Liver (tissue), 9 donors: Measurements from ENCODE around the gene CSRP1. TPM values are rescaled to one million over a fixed set of nuclear protein-coding genes. Genes with fewer than 3 reads are reported as not detected.

Source experiments
- DNase-seq: peaks from one replicate; pipeline ENCODE4 v3.0.0-alpha.2; 2017; ENCODE audit warnings: low spot score
- H3K27ac ChIP-seq, 2 donors: one replicate each; pipeline ENCODE4 v1.7.0; 2013; ENCODE audit warnings: inconsistent platforms in 2 of 2, low read length in 2 of 2, control low read depth in 1 of 2, low read depth in 1 of 2, mild to moderate bottlenecking in 1 of 2
- H3K27me3 ChIP-seq, 4 donors: one replicate each; pipeline versions ENCODE4 v1.6.1 to v1.7.0; 2013; ENCODE audit warnings: low read length in 3 of 4, inconsistent platforms in 1 of 4, mild to moderate bottlenecking in 1 of 4, moderate library complexity in 1 of 4; ENCODE audit not compliant: control insufficient read depth in 4 of 4, insufficient read depth in 4 of 4
- H3K36me3 ChIP-seq, 4 donors: one replicate each; pipeline versions ENCODE4 v1.6.1 to v1.7.0; 2013; ENCODE audit warnings: low read length in 3 of 4, mild to moderate bottlenecking in 3 of 4, low read depth in 1 of 4, moderate library complexity in 1 of 4; ENCODE audit not compliant: control insufficient read depth in 4 of 4, insufficient read depth in 3 of 4
- H3K4me1 ChIP-seq, 4 donors: one replicate each; pipeline versions ENCODE4 v1.6.1 to v1.7.0; 2013; ENCODE audit warnings: low read length in 3 of 4, mild to moderate bottlenecking in 3 of 4, moderate library complexity in 1 of 4; ENCODE audit not compliant: control insufficient read depth in 4 of 4, insufficient read depth in 4 of 4
- H3K4me3 ChIP-seq, 3 donors: one replicate each; pipeline versions ENCODE4 v1.6.1 to v1.7.0; 2013; ENCODE audit warnings: low read length in 3 of 3, control low read depth in 1 of 3, low read depth in 1 of 3, mild to moderate bottlenecking in 1 of 3
- H3K9ac ChIP-seq, 2 donors: one replicate each; pipeline ENCODE4 v1.7.0; 2013; ENCODE audit warnings: low read length in 2 of 2, mild to moderate bottlenecking in 2 of 2, moderate library complexity in 2 of 2, control low read depth in 1 of 2, low read depth in 1 of 2
- H3K9me3 ChIP-seq, 4 donors: one replicate each; pipeline versions ENCODE4 v1.6.1 to v1.7.0; 2013; ENCODE audit warnings: low read length in 3 of 4; ENCODE audit not compliant: control insufficient read depth in 4 of 4
- CTCF ChIP-seq: fragments of 150-350 bp; IDR thresholded peaks from 2 replicates; pipeline ENCODE4 v1.5.1; 2017; ENCODE audit warnings: improper control_type of control experiment, low read depth, low read length; ENCODE audit not compliant: missing input control
- EGR1 ChIP-seq, 2 donors: IDR thresholded peaks; 2 replicates each; pipeline ENCODE4 v1.6.1; 2016 to 2018; ENCODE audit warnings: antibody characterized with exemption in 2 of 2, low read depth in 2 of 2
- FOXA1 ChIP-seq: IDR thresholded peaks from 2 replicates; pipeline ENCODE4 v1.6.1; 2016; ENCODE audit warnings: antibody characterized with exemption
- FOXA2 ChIP-seq: IDR thresholded peaks from 2 replicates; pipeline ENCODE4 v1.6.1; 2016; ENCODE audit warnings: antibody characterized with exemption
- GABPA ChIP-seq, 2 donors: IDR thresholded peaks in 1 of 2; conservative IDR thresholded peaks in 1 of 2; 2 replicates each; pipeline ENCODE4 v1.6.1; 2016; ENCODE audit warnings: antibody characterized with exemption in 2 of 2, mild to moderate bottlenecking in 1 of 2, moderate library complexity in 1 of 2
- HNF4A ChIP-seq, 2 donors: conservative IDR thresholded peaks; 2 replicates each; pipeline ENCODE4 v1.6.1; 2016; ENCODE audit warnings: antibody characterized with exemption in 2 of 2, mild to moderate bottlenecking in 2 of 2
- HNF4G ChIP-seq: IDR thresholded peaks from 2 replicates; pipeline ENCODE4 v1.6.1; 2016; ENCODE audit warnings: antibody characterized with exemption
- JUND ChIP-seq, 2 donors: IDR thresholded peaks; 2 replicates each; pipeline ENCODE4 v1.6.1; 2016; ENCODE audit warnings: antibody characterized with exemption in 2 of 2
- MAX ChIP-seq: IDR thresholded peaks from 2 replicates; pipeline ENCODE4 v1.6.1; 2016; ENCODE audit warnings: antibody characterized with exemption
- NR2F2 ChIP-seq: IDR thresholded peaks from 2 replicates; pipeline ENCODE4 v1.6.1; 2016; ENCODE audit warnings: antibody characterized with exemption
- RAD21 ChIP-seq, 2 donors: IDR thresholded peaks; 2 replicates each; pipeline ENCODE4 v1.6.1; 2016; ENCODE audit warnings: antibody characterized with exemption in 2 of 2, mild to moderate bottlenecking in 2 of 2
- REST ChIP-seq: IDR thresholded peaks from 2 replicates; pipeline ENCODE4 v1.6.1; 2016; ENCODE audit warnings: antibody characterized with exemption, mild to moderate bottlenecking
- RXRA ChIP-seq, 2 donors: IDR thresholded peaks; 2 replicates each; pipeline ENCODE4 v1.6.1; 2017 to 2018; ENCODE audit warnings: antibody characterized with exemption in 2 of 2, mild to moderate bottlenecking in 1 of 2
- SP1 ChIP-seq: IDR thresholded peaks from 2 replicates; pipeline ENCODE4 v1.6.1; 2018; ENCODE audit warnings: antibody characterized with exemption, mild to moderate bottlenecking
- TAF1 ChIP-seq: conservative IDR thresholded peaks from 2 replicates; pipeline ENCODE4 v1.6.1; 2016; ENCODE audit warnings: antibody characterized with exemption, mild to moderate bottlenecking
- YY1 ChIP-seq: IDR thresholded peaks from 2 replicates; pipeline ENCODE4 v1.6.1; 2016; ENCODE audit warnings: antibody characterized with exemption, mild to moderate bottlenecking
- WGBS: extraction: QIAGEN DNeasy Blood & Tissue Kit; methylation state at CpG from one replicate; pipeline ENCODE4 v1.1.7; 2013; 5-methylcytosine and 5-hydroxymethylcytosine counted together
- polyA plus RNA-seq, 2 donors: library from polyadenylated mRNA; stranded (reverse) in 1 of 2; unstranded in 1 of 2; fragments of 200-250 nt in 1 of 2; fragments of >200 nt in 1 of 2; fragmentation: Nextera tagmentation in 1 of 2; extraction: Ambion mirVana in 1 of 2; gene quantifications; one replicate each; pipeline versions ENCODE4 v1.2.1 to v1.2.3, GENCODE V29; 2013 to 2015
- total RNA-seq, 2 donors: library from RNA; depleted of rRNA; stranded (reverse); fragments of >200 nt; gene quantifications; one replicate each; pipeline ENCODE4 v1.2.3, GENCODE V29; 2014
- TF ChIP-seq, protein P1 (sequence below): IDR thresholded peaks from 2 replicates; pipeline ENCODE4 v1.6.1; 2016; ENCODE audit warnings: antibody characterized with exemption
- TF ChIP-seq, protein P2 (sequence below): IDR thresholded peaks from 2 replicates; pipeline ENCODE4 v1.6.1; 2016; ENCODE audit warnings: antibody characterized with exemption
- donor health status: healthy.
- donor health status: healthy.
- donor health status: healthy.
- donor health status: healthy.
- donor health status: healthy.

CSRP1 gene
- total RNA-seq, result 10 to 100 TPM; 42.7 to 96.9 TPM
- 10 to 100 TPM; 49.3 to 87.2 TPM for polyA plus RNA-seq

GRCh38 chr1:201506557-201507359, at the start of gene CSRP1:
Gene CSRP1 (minus strand): TSS chr1:201507123. CDS start chr1:201496303, 10,820 bp downstream.
- Histone ChIP-seq H3K9me3 (no peaks in the 10 kb centered on the region), H3K4me3 (peak within 1 kb of the TSS; percentile 82 to 96 (median 87)), H3K9ac (peak within 1 kb of the TSS; percentile 56 to 58), H3K36me3 (no peaks in the 10 kb centered on the region), H3K27me3 (no peaks in the 10 kb centered on the region), H3K4me1 (peaks cover 21 to 63% (median 56%) of the 10 kb centered on the region in 4 donors), H3K27ac (peak within 1 kb of the TSS; percentile 93 to 97)
- TF ChIP-seq EGR1 (IDR thresholded peaks at IDR 0.05; ENCODE audit: low read depth in 2 of 2) (no peak), NR2F2 (no peak), REST (peak; percentile 18), FOXA1 (peak; percentile 25), HNF4G (no peak), JUND (IDR thresholded peaks at IDR 0.05) (peak in 1 of 2 donors; percentile 24), YY1 (peak; percentile 73), FOXA2 (no peak), CTCF (no peak), TAF1 (no peak), RAD21 (IDR thresholded peaks at IDR 0.05) (no peak), MAX (peak; percentile 45), RXRA (IDR thresholded peaks at IDR 0.05) (peak; percentile 28 to 56), HNF4A (conservative IDR thresholded peaks at IDR 0.05) (peak; percentile 30 to 54), GABPA (IDR thresholded peaks at IDR 0.05 in 1 of 2, conservative IDR thresholded peaks at IDR 0.05 in 1 of 2) (no peak), SP1 (peak; percentile 34)
- TF ChIP-seq, protein P1, sequence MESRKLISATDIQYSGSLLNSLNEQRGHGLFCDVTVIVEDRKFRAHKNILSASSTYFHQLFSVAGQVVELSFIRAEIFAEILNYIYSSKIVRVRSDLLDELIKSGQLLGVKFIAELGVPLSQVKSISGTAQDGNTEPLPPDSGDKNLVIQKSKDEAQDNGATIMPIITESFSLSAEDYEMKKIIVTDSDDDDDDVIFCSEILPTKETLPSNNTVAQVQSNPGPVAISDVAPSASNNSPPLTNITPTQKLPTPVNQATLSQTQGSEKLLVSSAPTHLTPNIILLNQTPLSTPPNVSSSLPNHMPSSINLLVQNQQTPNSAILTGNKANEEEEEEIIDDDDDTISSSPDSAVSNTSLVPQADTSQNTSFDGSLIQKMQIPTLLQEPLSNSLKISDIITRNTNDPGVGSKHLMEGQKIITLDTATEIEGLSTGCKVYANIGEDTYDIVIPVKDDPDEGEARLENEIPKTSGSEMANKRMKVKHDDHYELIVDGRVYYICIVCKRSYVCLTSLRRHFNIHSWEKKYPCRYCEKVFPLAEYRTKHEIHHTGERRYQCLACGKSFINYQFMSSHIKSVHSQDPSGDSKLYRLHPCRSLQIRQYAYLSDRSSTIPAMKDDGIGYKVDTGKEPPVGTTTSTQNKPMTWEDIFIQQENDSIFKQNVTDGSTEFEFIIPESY, result no peak
- TF ChIP-seq, protein P2, sequence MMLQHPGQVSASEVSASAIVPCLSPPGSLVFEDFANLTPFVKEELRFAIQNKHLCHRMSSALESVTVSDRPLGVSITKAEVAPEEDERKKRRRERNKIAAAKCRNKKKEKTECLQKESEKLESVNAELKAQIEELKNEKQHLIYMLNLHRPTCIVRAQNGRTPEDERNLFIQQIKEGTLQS, result no peak
- peak; percentile 80 for DNase-seq
- WGBS, result under 1% methylated on average over 71 of the region's 71 CpGs
